Stimulated activated CD8-positive, alpha-beta memory T cell treated with anti-CD3 and anti-CD28 coated beads, Interleukin-15, amount 100 ng/mL, for 24 hours (primary cell): Measurements from ENCODE around the gene CLSTN2.

ENCODE experiments used
- DNase-seq: peaks from one replicate; pipeline ENCODE4 v3.0.0-alpha.2; 2020; ENCODE audit warnings: low read depth

Gene CLSTN2

DNA sequence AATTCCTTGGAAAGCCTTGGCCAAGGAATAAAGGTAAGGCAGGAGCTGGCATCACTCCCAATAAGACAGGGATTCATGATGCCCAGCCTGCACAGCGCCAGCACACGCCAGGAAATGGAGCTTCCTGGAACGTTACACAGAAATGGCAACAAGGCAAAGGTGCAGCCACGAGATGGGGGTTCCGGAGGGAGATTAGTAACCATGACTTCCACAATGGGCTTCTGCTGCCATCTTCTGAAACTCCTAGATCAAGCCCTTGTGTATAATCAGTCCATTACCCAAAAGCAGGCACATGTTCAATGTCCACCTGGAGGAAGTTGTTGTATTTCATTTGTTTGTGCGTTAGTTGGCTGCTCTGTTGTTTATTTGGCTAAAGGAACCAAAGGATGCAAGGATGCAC, 611.7 kb downstream of the CLSTN2 start:
- no peak for DNase-seq

DNA sequence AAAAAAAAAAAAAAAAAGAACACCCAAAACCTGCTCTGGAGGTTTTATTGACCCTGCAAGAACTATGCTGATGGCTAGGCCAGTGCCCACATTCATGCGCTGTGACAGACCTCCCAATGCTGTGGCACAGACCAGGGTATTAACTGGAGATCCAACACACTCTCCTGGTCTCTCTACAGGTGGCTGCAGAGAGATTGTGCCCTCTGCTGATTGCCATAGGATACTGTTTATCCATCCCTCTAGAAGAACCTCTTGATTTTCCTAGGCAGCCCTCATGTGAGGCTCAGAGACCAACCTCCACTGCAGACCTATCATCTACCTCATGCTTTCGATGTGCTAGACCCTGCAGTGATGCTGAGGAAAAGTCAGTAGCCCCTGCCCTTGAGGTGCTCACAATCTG, 617.4 kb downstream of the CLSTN2 start:
- DNase-seq: no peak

DNA sequence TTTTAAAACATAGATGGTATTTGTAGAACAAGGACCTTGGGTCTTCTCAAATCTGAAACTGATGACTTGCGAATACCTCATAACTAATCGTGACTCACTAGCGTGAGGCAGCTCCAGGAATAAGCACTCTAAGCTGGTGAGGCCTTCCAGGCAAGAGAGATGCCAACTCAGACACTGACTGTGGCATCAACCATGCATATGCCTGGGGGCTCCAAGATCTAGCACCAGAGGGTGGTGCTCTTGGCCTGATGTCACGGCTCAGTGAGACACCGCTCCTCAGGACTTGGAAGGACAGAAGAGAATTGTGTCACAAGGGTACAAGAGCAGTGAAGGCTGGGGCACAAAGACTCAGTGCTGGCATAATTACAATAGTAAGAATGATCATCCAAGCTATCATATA, 617.9 kb downstream of the CLSTN2 start:
- DNase-seq: no peak

DNA sequence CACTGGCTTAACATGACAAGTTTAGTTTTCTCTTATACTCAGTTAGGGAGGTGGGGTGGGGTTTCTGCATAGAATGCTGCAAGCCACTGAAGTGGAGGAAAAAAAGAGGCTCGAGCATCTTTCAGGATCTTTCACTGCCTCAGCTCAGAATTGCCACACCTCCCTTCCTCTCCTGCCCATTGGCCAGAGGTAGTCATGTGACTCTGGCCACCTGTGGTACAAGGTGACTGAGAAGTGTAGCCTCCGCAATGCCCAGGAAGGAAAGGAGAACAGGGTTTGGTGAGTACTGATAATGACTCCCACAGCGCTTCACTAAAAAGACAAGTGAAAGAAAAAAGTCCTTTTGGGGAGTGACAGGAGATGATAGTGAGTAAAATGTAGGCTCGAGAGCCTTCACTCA, 618.6 kb downstream of the CLSTN2 start:
- DNase-seq: no peak

DNA sequence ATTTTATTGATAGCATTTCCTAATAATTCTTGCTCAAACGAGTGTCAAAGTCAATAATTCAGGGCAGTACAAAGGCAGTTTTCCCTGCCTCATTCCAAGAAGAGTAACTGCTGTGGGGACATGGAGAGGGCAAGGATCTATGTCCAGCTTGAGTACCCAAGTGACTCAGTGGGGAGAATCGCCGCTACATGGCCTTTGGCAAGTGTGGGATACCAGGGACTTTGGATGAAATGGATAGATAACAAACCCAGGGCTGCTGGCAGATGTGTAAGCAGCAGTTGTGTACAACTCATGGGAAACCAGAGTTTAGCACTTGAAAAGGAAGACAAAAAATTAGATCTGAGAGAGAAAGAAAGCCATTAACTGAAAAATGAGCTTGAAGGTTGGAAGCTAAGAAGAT, 620.7 kb downstream of the CLSTN2 start:
- no peak for DNase-seq

GRCh38 chr3:140557476-140557875, 622.5 kb downstream of the CLSTN2 start:
- DNase-seq: no peak

- no peak for DNase-seq
Observed at GRCh38 chr3:140559546-140559945, 624.6 kb downstream of the CLSTN2 start.

DNA sequence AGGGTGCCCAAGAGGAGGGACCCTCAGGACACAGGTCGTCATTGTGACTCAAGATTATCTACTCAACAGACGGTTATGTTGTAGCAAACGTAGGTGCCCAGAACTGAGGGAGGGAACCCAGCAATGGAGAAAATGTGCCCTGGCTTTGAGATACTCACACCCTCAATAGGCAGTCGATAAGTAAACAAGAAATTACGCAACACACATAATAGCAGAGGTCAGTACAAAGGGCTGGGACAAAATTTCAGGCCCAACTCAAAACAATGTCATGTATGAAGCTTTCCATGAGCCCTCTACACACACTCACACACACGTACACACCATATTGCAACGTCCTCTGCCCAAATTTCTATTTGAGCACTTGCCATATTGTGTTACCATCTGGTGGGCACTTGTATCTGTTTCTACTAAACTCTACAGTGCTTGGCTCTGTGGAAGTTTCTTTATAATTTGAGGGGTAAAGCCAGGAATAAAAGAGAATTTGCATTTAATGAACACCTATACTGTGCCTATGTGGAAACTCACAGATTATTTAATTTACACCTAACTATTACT, 628.3 kb downstream of the CLSTN2 start:
- no peak for DNase-seq

DNA sequence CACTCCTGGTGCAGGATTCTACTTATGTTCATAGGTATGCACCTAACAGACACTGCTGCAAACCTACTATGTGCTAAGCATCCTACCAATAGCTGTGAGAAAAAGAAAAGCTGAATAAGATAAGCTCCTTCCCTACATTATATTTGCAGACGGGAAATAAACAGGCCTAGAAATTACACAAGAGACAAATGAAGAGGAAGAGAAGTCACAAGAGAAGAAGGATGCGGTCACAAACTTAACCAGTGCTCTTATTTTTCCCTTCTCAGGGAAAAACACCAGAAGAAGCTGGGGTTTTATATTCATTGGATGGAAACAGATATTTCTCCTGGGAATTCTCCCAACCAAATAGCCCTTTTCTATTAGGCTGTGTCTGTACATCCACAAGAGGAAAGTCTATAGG, 633.1 kb downstream of the CLSTN2 start:
- no peak for DNase-seq

DNA sequence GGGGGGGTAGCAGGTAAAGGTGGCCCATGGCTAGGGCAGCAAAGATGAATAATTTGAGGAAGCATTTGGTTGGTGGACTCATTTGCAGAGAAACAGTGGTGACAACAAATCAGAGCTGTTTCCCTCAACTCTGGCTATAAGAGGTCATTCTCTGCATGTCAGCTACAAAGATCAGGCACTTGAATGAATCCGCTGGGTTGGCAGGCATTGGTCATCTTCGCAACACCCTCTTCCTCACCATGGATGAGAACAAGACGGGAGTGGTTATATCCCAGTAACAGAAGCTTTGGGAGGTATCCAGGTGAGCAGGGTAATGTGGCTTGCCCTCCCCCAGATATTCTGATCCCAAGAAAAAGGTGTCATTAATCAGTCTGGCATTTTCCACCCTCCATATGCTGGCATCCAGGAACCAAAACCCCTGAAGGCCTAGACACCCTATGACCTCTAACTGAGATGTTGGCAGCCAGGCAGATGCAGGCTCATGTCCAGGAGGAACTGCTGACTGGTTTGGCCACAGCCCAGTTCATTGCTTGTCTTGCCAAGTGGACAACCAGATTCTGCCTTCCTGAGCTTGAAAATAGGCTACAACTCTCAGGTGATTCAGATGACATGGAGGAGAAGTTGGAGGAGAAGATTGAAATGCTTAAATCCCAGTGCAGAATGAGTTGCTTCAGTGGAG, 634.0 kb downstream of the CLSTN2 start:
- no peak for DNase-seq

DNA sequence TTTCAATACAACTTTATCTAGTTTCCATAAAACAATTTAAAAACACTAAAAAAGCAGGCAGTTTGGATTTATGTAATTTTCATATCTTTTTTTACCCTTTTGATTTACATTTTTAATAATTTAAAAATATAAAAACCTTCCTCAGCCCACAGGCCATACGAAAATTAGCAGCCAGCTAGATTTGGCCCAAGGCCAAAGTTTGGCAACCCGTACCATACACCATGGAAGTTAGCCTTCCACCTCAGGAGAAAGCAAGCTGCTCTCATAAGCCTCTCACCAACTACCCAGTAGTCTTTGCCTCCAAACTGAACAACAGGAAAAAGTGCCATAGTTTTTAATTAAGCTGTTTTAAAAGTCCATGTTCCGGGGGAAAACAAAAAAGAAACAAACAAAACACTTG, 635.6 kb downstream of the CLSTN2 start:
- DNase-seq: no peak

GRCh38 chr3:140571836-140572235, 636.9 kb downstream of the CLSTN2 start:
- DNase-seq: no peak

- no peak for DNase-seq
Observed at GRCh38 chr3:140572334-140572733, 637.3 kb downstream of the CLSTN2 start.

DNA sequence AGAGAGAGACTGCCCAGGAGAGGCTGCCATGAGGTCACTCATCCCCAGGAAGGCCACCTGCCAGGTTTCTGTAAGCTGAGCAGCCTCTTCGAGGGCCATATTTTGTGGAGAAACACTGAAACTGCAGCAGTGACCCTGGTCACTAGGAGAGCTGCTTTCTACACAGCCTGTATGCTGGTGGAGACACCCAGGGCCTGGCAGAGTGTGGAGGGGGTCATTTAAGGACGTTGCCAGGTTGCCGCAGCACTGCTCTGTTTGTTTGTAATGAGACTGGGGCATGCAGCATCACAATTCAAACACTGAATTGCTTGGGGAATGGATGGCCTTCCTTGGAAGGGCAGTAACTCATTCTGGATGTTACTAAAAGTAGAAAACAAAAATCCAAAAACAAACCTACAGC, 638.0 kb downstream of the CLSTN2 start:
- no peak for DNase-seq

- DNase-seq: no peak
Observed at GRCh38 chr3:140574375-140574774, 639.4 kb downstream of the CLSTN2 start.

DNA sequence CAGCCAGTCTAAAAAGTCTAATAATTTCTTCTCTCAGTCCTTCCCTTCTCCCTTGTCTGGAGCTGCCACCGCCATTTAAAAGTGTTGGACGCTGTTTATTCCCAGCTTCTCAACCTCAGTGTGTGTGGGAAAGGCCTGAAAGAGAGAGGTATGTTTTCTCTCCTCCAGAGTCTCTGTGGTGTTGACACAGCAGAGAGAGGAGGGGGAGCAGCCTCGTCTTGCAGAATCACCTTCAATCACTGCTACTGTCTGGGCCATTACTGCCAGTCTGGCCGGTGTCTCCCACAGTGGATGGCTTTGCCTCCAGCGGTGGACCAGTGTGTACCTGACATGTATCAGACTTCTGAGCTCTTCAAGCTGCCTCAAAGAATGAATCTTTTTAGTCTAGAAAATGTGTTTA, 641.5 kb downstream of the CLSTN2 start:
- DNase-seq: no peak

- no peak for DNase-seq
Observed at GRCh38 chr3:140577911-140578310, 642.9 kb downstream of the CLSTN2 start.

- no peak for DNase-seq
Observed at GRCh38 chr3:140579260-140579659, 644.3 kb downstream of the CLSTN2 start.

DNA sequence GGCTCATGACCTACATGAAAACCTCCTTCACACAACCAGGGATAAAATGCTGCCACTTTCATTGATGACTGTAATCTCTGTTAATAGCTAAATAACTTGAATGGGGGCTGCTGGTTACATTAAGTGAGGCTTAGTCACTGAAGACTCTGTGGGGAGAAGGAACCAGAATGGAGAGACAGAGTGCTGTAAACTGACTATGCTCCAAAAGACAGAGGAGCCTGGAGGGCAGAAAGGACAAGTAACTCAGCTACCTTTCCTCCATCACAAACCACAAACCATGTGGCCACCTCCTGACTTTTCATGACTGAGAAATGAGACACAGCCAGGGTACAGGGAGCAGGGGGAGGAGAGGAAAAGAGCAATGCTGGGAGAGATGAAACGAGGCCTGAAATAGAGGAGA, 645.8 kb downstream of the CLSTN2 start:
- no peak for DNase-seq

DNA sequence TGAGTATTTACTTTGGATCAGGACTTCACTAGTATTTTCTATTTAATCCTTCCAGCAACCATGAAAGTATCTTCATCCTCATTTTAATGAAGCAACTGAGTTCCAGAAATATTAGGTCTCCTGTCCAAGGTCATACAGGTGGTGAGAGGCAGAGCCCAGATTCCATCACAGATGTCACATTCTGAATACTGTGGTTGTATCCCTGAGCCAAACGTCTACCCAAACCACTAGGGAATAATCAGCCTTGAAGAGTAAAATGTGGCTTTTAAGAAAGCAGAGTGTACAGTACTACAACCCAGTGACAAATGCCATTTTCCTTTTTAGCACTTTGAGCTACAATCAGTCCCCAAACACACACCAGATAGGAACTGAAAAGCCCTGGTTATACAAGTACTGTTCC, 649.6 kb downstream of the CLSTN2 start:
- DNase-seq: no peak

DNA sequence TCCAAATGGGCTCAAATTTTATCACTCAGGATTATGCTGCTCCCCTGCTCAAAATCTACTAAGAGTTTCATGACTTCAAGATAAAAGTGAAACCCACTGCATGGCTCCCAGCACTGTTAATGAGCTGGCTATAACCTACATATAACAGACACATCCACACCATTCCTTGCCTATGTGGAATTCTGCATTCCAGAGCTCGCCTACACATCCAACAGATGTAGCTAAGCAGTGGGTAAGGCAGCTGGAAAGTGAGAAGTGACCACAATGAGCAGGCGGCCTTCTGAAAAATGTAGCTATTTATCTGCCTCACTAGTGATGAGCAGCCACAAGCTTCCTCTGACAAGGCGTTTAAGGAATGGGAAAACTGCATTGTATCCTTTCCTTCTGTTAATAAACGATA, 650.8 kb downstream of the CLSTN2 start:
- DNase-seq: no peak

DNA sequence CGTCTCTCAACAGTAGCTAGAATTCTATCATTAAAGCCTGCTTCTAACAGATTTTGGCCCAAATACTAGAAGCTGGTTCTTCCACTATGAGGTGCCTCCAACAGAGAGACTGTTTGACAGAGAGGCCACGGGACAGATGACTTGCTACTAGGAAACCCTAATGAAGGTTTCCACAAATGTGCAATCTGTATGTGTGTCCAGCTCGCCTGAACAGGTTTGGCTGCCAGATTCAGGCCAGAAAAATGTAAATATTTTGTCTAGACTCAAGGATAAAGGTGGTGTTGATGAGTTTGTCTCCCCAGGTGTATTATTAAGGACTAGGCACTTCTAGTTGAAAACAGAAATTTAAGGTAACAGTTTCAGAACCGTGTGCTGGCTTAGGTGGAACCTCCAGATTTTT, 651.3 kb downstream of the CLSTN2 start:
- DNase-seq: no peak

DNA sequence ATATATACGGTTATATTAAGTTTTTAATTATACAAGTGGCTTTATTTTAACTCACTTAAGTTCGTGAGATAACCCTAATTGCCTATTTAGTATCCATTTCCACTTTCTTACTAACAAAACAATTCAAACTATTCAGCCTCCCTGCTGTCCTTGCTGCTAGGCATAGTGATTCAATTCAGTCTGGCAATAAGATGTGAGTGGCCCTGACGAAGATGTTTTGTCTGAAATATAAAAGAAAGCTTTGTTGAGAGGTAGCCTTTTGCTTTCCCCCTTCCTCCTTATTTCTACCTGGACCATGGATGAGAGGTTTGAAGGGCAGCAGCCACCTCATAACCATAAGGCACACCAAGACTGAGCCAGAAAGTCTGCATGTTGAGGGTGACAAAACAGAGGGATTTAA, 653.6 kb downstream of the CLSTN2 start:
- no peak for DNase-seq

DNA sequence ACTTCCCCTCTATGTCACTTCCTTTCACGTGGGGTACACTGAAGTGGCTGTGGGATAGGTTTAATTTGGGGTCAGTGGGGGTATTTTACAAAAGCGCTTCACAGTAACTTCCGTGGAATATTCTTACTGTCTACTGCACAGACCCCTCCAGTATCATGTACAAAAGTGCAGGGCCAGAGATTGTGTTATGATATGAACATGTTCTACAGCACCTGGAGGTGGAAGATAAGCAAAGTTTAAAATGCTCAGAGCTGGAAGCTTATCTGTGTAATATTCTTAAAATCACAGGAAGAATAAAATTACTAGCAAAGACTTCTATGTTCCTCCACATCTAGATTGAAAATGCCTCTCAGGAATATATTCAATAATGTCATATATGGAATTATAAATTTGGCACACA, 658.8 kb downstream of the CLSTN2 start:
- DNase-seq: no peak
